Astrocyte (in vitro differentiated cells and primary cell): ENCODE measurements around the gene SLC6A7. TPM values are rescaled to one million over a fixed set of nuclear protein-coding genes. Genes with fewer than 3 reads are reported as not detected.

Experiments
- DNase-seq: peaks from one replicate; pipeline ENCODE4 v3.0.0-alpha.2; 2010; ENCODE audit warnings: low read depth
- FAIRE-seq: peaks from 2 replicates; lab custom pipeline; 2011; peaks lifted over from hg19 to GRCh38; lab: Jason Lieb, UNC
- H2AFZ ChIP-seq: 2 replicates; pipeline ENCODE4 v1.6.0; 2012; ENCODE audit warnings: low read depth, low read length, inconsistent platforms
- H3K27ac ChIP-seq: 2 replicates; pipeline ENCODE4 v1.5.1; 2011; ENCODE audit warnings: low read depth, low read length, inconsistent platforms
- H3K27me3 ChIP-seq: 2 replicates; pipeline ENCODE4 v1.6.0; 2011; ENCODE audit warnings: low read length, inconsistent platforms; ENCODE audit not compliant: insufficient read depth
- H3K36me3 ChIP-seq: 2 replicates; pipeline ENCODE4 v1.5.1; 2011; ENCODE audit warnings: low read length, inconsistent platforms; ENCODE audit not compliant: insufficient read depth
- H3K4me1 ChIP-seq: 2 replicates; pipeline ENCODE4 v1.5.1; 2011; ENCODE audit warnings: low read length, inconsistent platforms; ENCODE audit not compliant: insufficient read depth
- H3K4me2 ChIP-seq: 2 replicates; pipeline ENCODE4 v1.6.0; 2012; ENCODE audit warnings: low read length, inconsistent platforms
- H3K4me3 ChIP-seq: 2 replicates; pipeline ENCODE4 v1.5.1; 2011; ENCODE audit warnings: low read depth, mild to moderate bottlenecking, low read length, inconsistent platforms; ENCODE audit not compliant: insufficient read depth
- H3K79me2 ChIP-seq: 2 replicates; pipeline ENCODE4 v1.6.0; 2012; ENCODE audit warnings: mild to moderate bottlenecking, low read length, inconsistent platforms; ENCODE audit not compliant: insufficient read depth
- H3K9ac ChIP-seq: 2 replicates; pipeline ENCODE4 v1.6.0; 2012; ENCODE audit warnings: mild to moderate bottlenecking, low read length, inconsistent platforms
- H3K9me3 ChIP-seq: 2 replicates; pipeline ENCODE4 v1.5.1; 2012; ENCODE audit warnings: low read depth, mild to moderate bottlenecking, low read length, inconsistent platforms; ENCODE audit not compliant: insufficient read depth
- H4K20me1 ChIP-seq: 2 replicates; pipeline ENCODE4 v1.6.0; 2012; ENCODE audit warnings: low read length, inconsistent platforms; ENCODE audit not compliant: insufficient read depth
- H3K27ac Mint-ChIP-seq: one replicate; pipeline ENCODE4 v1.8.0; 2021; ENCODE audit warnings: mild to moderate bottlenecking, mixed read lengths; ENCODE audit not compliant: unreplicated experiment
- H3K27me3 Mint-ChIP-seq: one replicate; pipeline ENCODE4 v1.8.0; 2021; ENCODE audit warnings: low read depth, mixed read lengths; ENCODE audit not compliant: unreplicated experiment
- H3K36me3 Mint-ChIP-seq: one replicate; pipeline ENCODE4 v1.8.0; 2021; ENCODE audit warnings: low read depth, mixed read lengths; ENCODE audit not compliant: unreplicated experiment
- H3K4me1 Mint-ChIP-seq: one replicate; pipeline ENCODE4 v1.8.0; 2021; ENCODE audit warnings: low read depth, mixed read lengths; ENCODE audit not compliant: unreplicated experiment
- H3K4me3 Mint-ChIP-seq: one replicate; pipeline ENCODE4 v1.8.0; 2021; ENCODE audit warnings: mild to moderate bottlenecking, moderate library complexity, mixed read lengths; ENCODE audit not compliant: unreplicated experiment
- H3K9me3 Mint-ChIP-seq: one replicate; pipeline ENCODE4 v1.8.0; 2021; ENCODE audit warnings: mild to moderate bottlenecking, mixed read lengths; ENCODE audit not compliant: unreplicated experiment
- EZH2 ChIP-seq: IDR thresholded peaks from 2 replicates; pipeline ENCODE4 v1.6.1; 2012; ENCODE audit warnings: mild to moderate bottlenecking, low read length, inconsistent platforms; ENCODE audit not compliant: insufficient read depth
- total RNA-seq: library from RNA; stranded (reverse); gene quantifications from 2 replicates; pipeline ENCODE4 v1.2.1, GENCODE V29; 2021
- TF ChIP-seq, protein P1 (sequence below): IDR thresholded peaks from 2 replicates; pipeline ENCODE4 v1.5.1; 2011; ENCODE audit warnings: low read depth, mild to moderate bottlenecking, inconsistent platforms, low read length, moderate library complexity; ENCODE audit not compliant: insufficient read depth

SLC6A7 gene
- total RNA-seq, 1 donor from 2014 or later = not detected

DNA sequence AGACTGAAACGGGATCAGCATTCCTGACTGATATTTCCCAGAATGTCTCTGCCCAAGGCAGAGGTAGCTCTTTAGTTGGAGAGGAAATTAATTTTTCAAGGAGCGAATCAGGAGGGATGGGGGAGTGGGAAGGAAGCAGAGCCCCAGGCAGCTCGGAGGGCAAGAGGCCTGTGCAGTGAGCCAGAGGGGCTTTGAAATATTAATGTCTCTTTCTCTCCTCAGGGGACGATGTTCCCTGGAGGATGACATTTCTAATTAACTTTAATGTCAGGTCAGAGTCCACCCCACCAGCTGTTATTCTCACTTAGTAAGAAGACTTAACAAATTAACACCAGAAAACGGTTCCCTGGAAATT, 45.6 kb downstream of the SLC6A7 start:
- H3K4me1 ChIP-seq = no peaks in the 10 kb centered on the region
- no peaks in the 10 kb centered on the region for H3K4me1 Mint-ChIP-seq
- no peaks in the 10 kb centered on the region for H3K9me3 Mint-ChIP-seq
- no peak overlapping the region for H3K4me3 ChIP-seq
- no peak overlapping the region for H3K27ac ChIP-seq
- H3K4me3 Mint-ChIP-seq = no peak overlapping the region
- DNase-seq (no peak), FAIRE-seq (no peak)
- H3K27ac Mint-ChIP-seq = no peak overlapping the region
- no peak overlapping the region for H2AFZ ChIP-seq
- no peaks in the 10 kb centered on the region for H3K27me3 ChIP-seq
- peaks cover 34% of the 10 kb centered on the region for H3K27me3 Mint-ChIP-seq
- no peak overlapping the region for H3K9ac ChIP-seq
- H3K79me2 ChIP-seq = no peaks in the 10 kb centered on the region
- no peaks in the 10 kb centered on the region for H3K36me3 ChIP-seq
- peaks cover 2% of the 10 kb centered on the region for H3K36me3 Mint-ChIP-seq
- TF ChIP-seq EZH2 = no peak
- TF ChIP-seq, protein P1, sequence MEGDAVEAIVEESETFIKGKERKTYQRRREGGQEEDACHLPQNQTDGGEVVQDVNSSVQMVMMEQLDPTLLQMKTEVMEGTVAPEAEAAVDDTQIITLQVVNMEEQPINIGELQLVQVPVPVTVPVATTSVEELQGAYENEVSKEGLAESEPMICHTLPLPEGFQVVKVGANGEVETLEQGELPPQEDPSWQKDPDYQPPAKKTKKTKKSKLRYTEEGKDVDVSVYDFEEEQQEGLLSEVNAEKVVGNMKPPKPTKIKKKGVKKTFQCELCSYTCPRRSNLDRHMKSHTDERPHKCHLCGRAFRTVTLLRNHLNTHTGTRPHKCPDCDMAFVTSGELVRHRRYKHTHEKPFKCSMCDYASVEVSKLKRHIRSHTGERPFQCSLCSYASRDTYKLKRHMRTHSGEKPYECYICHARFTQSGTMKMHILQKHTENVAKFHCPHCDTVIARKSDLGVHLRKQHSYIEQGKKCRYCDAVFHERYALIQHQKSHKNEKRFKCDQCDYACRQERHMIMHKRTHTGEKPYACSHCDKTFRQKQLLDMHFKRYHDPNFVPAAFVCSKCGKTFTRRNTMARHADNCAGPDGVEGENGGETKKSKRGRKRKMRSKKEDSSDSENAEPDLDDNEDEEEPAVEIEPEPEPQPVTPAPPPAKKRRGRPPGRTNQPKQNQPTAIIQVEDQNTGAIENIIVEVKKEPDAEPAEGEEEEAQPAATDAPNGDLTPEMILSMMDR = no peak
- no peak overlapping the region for H3K4me2 ChIP-seq
- H4K20me1 ChIP-seq = no peaks in the 10 kb centered on the region
- no peaks in the 10 kb centered on the region for H3K9me3 ChIP-seq

DNA sequence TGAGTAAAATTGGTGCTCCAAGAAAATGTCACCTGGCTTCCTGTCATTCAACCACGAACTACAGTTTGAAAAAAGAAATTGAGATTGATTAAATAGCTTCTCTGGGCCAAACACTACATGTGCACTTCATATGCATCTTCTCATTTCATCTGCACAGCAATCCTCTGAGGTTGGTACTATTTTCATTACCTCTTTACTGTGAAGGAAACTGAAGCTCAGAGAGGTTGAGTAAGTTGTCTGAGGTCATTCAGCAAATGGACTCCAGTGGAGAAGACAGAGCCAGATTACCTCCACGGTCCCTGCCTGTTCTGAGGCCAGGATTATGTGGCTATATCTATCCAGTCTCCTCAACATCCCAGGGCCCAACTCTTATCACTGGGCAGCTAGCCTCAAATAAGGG, 46.5 kb downstream of the SLC6A7 start:
- no peak for DNase-seq
- no peaks in the 10 kb centered on the region for H3K4me1 ChIP-seq
- no peaks in the 10 kb centered on the region for H3K9me3 ChIP-seq
- no peaks in the 10 kb centered on the region for H3K9me3 Mint-ChIP-seq
- no peak overlapping the region for H3K27ac ChIP-seq
- no peak overlapping the region for H3K9ac ChIP-seq
- no peaks in the 10 kb centered on the region for H3K36me3 ChIP-seq
- no peak for FAIRE-seq
- H3K27me3 ChIP-seq = no peaks in the 10 kb centered on the region
- H2AFZ ChIP-seq = no peak overlapping the region
- peaks cover 2% of the 10 kb centered on the region for H3K36me3 Mint-ChIP-seq
- H3K4me2 ChIP-seq = no peak overlapping the region
- H3K27me3 Mint-ChIP-seq = peaks cover 33% of the 10 kb centered on the region
- no peak overlapping the region for H3K4me3 ChIP-seq
- TF ChIP-seq, protein P1 = no peak
- TF ChIP-seq EZH2 = no peak
- no peaks in the 10 kb centered on the region for H3K79me2 ChIP-seq
- H3K27ac Mint-ChIP-seq = no peak overlapping the region
- H3K4me1 Mint-ChIP-seq = no peaks in the 10 kb centered on the region
- H3K4me3 Mint-ChIP-seq = no peak overlapping the region
- H4K20me1 ChIP-seq = no peaks in the 10 kb centered on the region

DNA sequence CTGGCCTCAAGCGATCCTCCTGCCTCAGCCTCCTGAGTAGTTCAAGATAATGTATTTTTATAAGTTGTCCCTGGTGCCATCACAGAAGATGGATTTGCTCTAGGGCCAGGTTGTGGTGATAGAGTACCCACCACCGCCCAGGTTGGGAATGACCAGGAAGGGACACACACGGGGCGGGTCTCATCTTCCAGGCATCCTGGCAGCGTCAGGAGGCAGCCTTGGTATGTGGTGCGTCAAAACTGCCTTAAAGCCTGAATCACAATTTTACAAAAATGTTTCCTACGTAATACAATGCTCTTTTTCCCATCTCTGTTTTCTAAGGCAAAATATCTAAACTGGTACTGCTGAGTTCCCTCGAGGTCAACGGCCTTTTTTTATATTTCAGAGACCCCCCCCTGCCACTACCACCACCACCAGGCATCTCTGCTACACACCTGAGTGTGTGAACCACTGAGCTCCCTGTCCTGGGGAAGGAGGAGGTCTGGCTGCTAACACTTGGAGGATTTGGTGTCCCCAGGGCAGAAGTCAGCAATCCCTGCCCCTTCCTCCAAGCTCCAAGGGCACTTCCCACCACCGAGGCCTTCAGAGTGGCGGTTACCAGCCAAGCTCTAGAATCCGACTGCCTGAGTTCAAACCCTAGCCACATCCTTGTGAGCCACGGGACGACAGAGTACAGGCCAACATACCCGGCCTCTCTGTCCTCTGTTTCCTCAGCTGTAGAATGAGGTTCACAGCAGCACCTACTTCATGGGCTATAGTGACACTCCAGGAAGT, 47.3 kb downstream of the SLC6A7 start:
- H3K9me3 Mint-ChIP-seq = no peaks in the 10 kb centered on the region
- peaks cover 2% of the 10 kb centered on the region for H3K36me3 Mint-ChIP-seq
- H3K4me1 Mint-ChIP-seq = no peaks in the 10 kb centered on the region
- no peak for DNase-seq
- H3K4me3 ChIP-seq = no peak overlapping the region
- H3K36me3 ChIP-seq = no peaks in the 10 kb centered on the region
- H3K27me3 ChIP-seq = no peaks in the 10 kb centered on the region
- H3K27ac Mint-ChIP-seq = no peak overlapping the region
- H3K27me3 Mint-ChIP-seq = peaks cover 41% of the 10 kb centered on the region
- H3K9ac ChIP-seq = no peak overlapping the region
- TF ChIP-seq EZH2 = no peak
- TF ChIP-seq, protein P1 = no peak
- no peak overlapping the region for H3K4me3 Mint-ChIP-seq
- no peaks in the 10 kb centered on the region for H3K79me2 ChIP-seq
- H3K4me1 ChIP-seq = no peaks in the 10 kb centered on the region
- H4K20me1 ChIP-seq = no peaks in the 10 kb centered on the region
- no peak for FAIRE-seq
- no peak overlapping the region for H3K4me2 ChIP-seq
- no peak overlapping the region for H3K27ac ChIP-seq
- no peaks in the 10 kb centered on the region for H3K9me3 ChIP-seq
- H2AFZ ChIP-seq = no peak overlapping the region
